ENCODE results near the gene SDHA.
"Not testable (repeated sequence)": the region's sequence is repeated elsewhere in the genome, so short reads cannot be mapped to it uniquely, and the experiment has no call there.

Gene SDHA

GRCh38 chr5:191036-191948, 26.8 kb upstream of the SDHA start, which contains the start of gene LRRC14B:
Gene LRRC14B, plus strand, starts transcription at chr5:191495. Its CDS starts 44 bp downstream, at chr5:191539.
- Mint-ChIP-seq H3K36me3 (no peaks in the 10 kb centered on the region), H3K9me3 (ENCODE audit: low read depth) (no peaks in the 10 kb centered on the region), H3K27me3 (no peaks in the 10 kb centered on the region), H3K4me3 (peak within 1 kb of the TSS; percentile 65), H3K4me1 (ENCODE audit: low read depth) (peaks cover 13% of the 10 kb centered on the region), H3K27ac (no peak within 1 kb of the TSS)

GRCh38 chr5:191949-192690, 26.0 kb upstream of the SDHA start:
- H3K36me3 Mint-ChIP-seq, result no peaks in the 10 kb centered on the region
- peak overlapping the region; percentile 32 for H3K4me3 Mint-ChIP-seq
- H3K4me1 Mint-ChIP-seq (ENCODE audit: low read depth), result peaks cover 13% of the 10 kb centered on the region
- no peaks in the 10 kb centered on the region for H3K27me3 Mint-ChIP-seq
- no peaks in the 10 kb centered on the region for H3K9me3 Mint-ChIP-seq (ENCODE audit: low read depth)
- no peak overlapping the region for H3K27ac Mint-ChIP-seq

- Mint-ChIP-seq H3K9me3 (ENCODE audit: low read depth) (no peaks in the 10 kb centered on the region), H3K36me3 (no peaks in the 10 kb centered on the region), H3K27ac (no peak overlapping the region), H3K27me3 (no peaks in the 10 kb centered on the region), H3K4me1 (ENCODE audit: low read depth) (peaks cover 13% of the 10 kb centered on the region), H3K4me3 (peak overlapping the region; percentile 32)
Measured at GRCh38 chr5:192691-192969, 25.5 kb upstream of the SDHA start.

- Mint-ChIP-seq H3K27ac (no peak overlapping the region), H3K4me1 (ENCODE audit: low read depth) (peaks cover 12% of the 10 kb centered on the region), H3K27me3 (no peaks in the 10 kb centered on the region), H3K4me3 (no peak overlapping the region), H3K36me3 (no peaks in the 10 kb centered on the region), H3K9me3 (ENCODE audit: low read depth) (no peaks in the 10 kb centered on the region)
Measured at GRCh38 chr5:192970-193831, 24.9 kb upstream of the SDHA start.

GRCh38 chr5:194102-194501, 24.0 kb upstream of the SDHA start:
- Mint-ChIP-seq H3K4me3 (no peak overlapping the region), H3K4me1 (ENCODE audit: low read depth) (peaks cover 6% of the 10 kb centered on the region), H3K27me3 (no peaks in the 10 kb centered on the region), H3K9me3 (ENCODE audit: low read depth) (no peaks in the 10 kb centered on the region), H3K27ac (no peak overlapping the region), H3K36me3 (no peaks in the 10 kb centered on the region)

- H3K36me3 Mint-ChIP-seq, result no peaks in the 10 kb centered on the region
- H3K4me1 Mint-ChIP-seq (ENCODE audit: low read depth), result peaks cover 6% of the 10 kb centered on the region
- H3K9me3 Mint-ChIP-seq (ENCODE audit: low read depth), result no peaks in the 10 kb centered on the region
- H3K27ac Mint-ChIP-seq, result no peak overlapping the region
- no peak overlapping the region for H3K4me3 Mint-ChIP-seq
- no peaks in the 10 kb centered on the region for H3K27me3 Mint-ChIP-seq
Measured at GRCh38 chr5:194603-195209, 23.4 kb upstream of the SDHA start.

GRCh38 chr5:195401-196160, 22.5 kb upstream of the SDHA start:
- H3K27ac Mint-ChIP-seq, result no peak overlapping the region
- H3K36me3 Mint-ChIP-seq, result no peaks in the 10 kb centered on the region
- no peaks in the 10 kb centered on the region for H3K27me3 Mint-ChIP-seq
- no peaks in the 10 kb centered on the region for H3K9me3 Mint-ChIP-seq (ENCODE audit: low read depth)
- H3K4me1 Mint-ChIP-seq (ENCODE audit: low read depth), result peaks cover 4% of the 10 kb centered on the region
- H3K4me3 Mint-ChIP-seq, result no peak overlapping the region

- Mint-ChIP-seq H3K4me1 (ENCODE audit: low read depth) (peaks cover 4% of the 10 kb centered on the region), H3K27me3 (no peaks in the 10 kb centered on the region), H3K27ac (no peak overlapping the region), H3K4me3 (no peak overlapping the region), H3K9me3 (ENCODE audit: low read depth) (no peaks in the 10 kb centered on the region), H3K36me3 (no peaks in the 10 kb centered on the region)
Measured at GRCh38 chr5:196350-196749, 21.8 kb upstream of the SDHA start.

- not testable (repeated sequence) for H3K4me3 Mint-ChIP-seq; H3K36me3 Mint-ChIP-seq; H3K9me3 Mint-ChIP-seq (ENCODE audit: low read depth); H3K27me3 Mint-ChIP-seq; H3K27ac Mint-ChIP-seq; H3K4me1 Mint-ChIP-seq (ENCODE audit: low read depth)
Measured at GRCh38 chr5:197031-197430, 21.1 kb upstream of the SDHA start.

- H3K36me3 Mint-ChIP-seq, result no peaks in the 10 kb centered on the region
- H3K27ac Mint-ChIP-seq, result no peak overlapping the region
- no peaks in the 10 kb centered on the region for H3K27me3 Mint-ChIP-seq
- H3K4me1 Mint-ChIP-seq (ENCODE audit: low read depth), result peaks cover 2% of the 10 kb centered on the region
- no peak overlapping the region for H3K4me3 Mint-ChIP-seq
- H3K9me3 Mint-ChIP-seq (ENCODE audit: low read depth), result no peaks in the 10 kb centered on the region
Measured at GRCh38 chr5:197892-198489, 20.1 kb upstream of the SDHA start.

GRCh38 chr5:198516-199196, 19.5 kb upstream of the SDHA start:
- Mint-ChIP-seq H3K9me3 (ENCODE audit: low read depth) (no peaks in the 10 kb centered on the region), H3K4me1 (ENCODE audit: low read depth) (peaks cover 2% of the 10 kb centered on the region), H3K27ac (no peak overlapping the region), H3K4me3 (no peak overlapping the region), H3K27me3 (no peaks in the 10 kb centered on the region), H3K36me3 (no peaks in the 10 kb centered on the region)

GRCh38 chr5:199197-199949, 18.7 kb upstream of the SDHA start:
- no peak overlapping the region for H3K27ac Mint-ChIP-seq
- no peaks in the 10 kb centered on the region for H3K9me3 Mint-ChIP-seq (ENCODE audit: low read depth)
- no peaks in the 10 kb centered on the region for H3K36me3 Mint-ChIP-seq
- no peaks in the 10 kb centered on the region for H3K27me3 Mint-ChIP-seq
- peaks cover 2% of the 10 kb centered on the region for H3K4me1 Mint-ChIP-seq (ENCODE audit: low read depth)
- H3K4me3 Mint-ChIP-seq, result no peak overlapping the region

Data from activated naive CD8-positive, alpha-beta T cell (primary cell).